Endothelial cell of umbilical vein (primary cell): Measurements from ENCODE around the gene TMPRSS4. TPM values are rescaled to one million over a fixed set of nuclear protein-coding genes. Genes with fewer than 3 reads are reported as not detected.

Experiments used
- BruUV-seq: library from RNA; stranded (reverse); fragments of 400-500 nt; replicated peaks from 2 replicates; lab custom pipeline; 2021; lab: Mats Ljungman, UMichigan
- CTCF ChIA-PET: fragments of 300-600, 350-600 bp; sonication (Branson Sonifier 250); formaldehyde crosslinking; loops from one replicate; lab custom pipeline; 2021; ENCODE audit warnings: antibody characterized with exemption, inconsistent platforms; lab: Charles Lee
- POLR2A ChIA-PET: fragments of 300-600, 350-600 bp; sonication (Branson Sonifier 250); formaldehyde crosslinking; loops from one replicate; lab custom pipeline; 2021; ENCODE audit warnings: antibody characterized with exemption, inconsistent platforms; lab: Charles Lee
- DNase-seq: peaks from one replicate; pipeline ENCODE4 v3.0.0-alpha.2; 2011; ENCODE audit warnings: low read depth, low spot score
- FAIRE-seq: peaks from 2 replicates; lab custom pipeline; 2011; peaks lifted over from hg19 to GRCh38; lab: Jason Lieb, UNC
- H2AFZ ChIP-seq: 2 replicates; pipeline ENCODE4 v1.6.0; 2012; ENCODE audit warnings: low read depth, low read length, control low read depth, inconsistent platforms
- H3K27ac ChIP-seq: 2 replicates; pipeline ENCODE4 v1.5.1; 2011; ENCODE audit warnings: low read depth, mild to moderate bottlenecking, control low read depth, low read length, moderate library complexity; ENCODE audit not compliant: insufficient read depth
- H3K27me3 ChIP-seq, 2 experiments: 2 replicates each; pipeline versions ENCODE4 v1.6.0 to v1.6.1; 2011; ENCODE audit warnings: low read length in 2 of 2, mixed read lengths in 1 of 2; ENCODE audit not compliant: control insufficient read depth in 2 of 2, insufficient read depth in 2 of 2
- H3K36me3 ChIP-seq, 2 experiments: 2 replicates in 1 of 2; 3 replicates in 1 of 2; pipeline ENCODE4 v1.5.1; 2011; ENCODE audit warnings: low read length in 2 of 2, mild to moderate bottlenecking in 1 of 2, moderate library complexity in 1 of 2; ENCODE audit not compliant: control insufficient read depth in 2 of 2, insufficient read depth in 2 of 2; ENCODE audit errors: extremely low read depth in 1 of 2
- H3K4me1 ChIP-seq: 3 replicates; pipeline ENCODE4 v1.5.1; 2011; ENCODE audit warnings: mild to moderate bottlenecking, low read length; ENCODE audit not compliant: control insufficient read depth, insufficient read depth; ENCODE audit errors: extremely low read depth
- H3K4me2 ChIP-seq: 2 replicates; pipeline ENCODE4 v1.6.1; 2011; ENCODE audit warnings: low read length, control low read depth, mixed read lengths; ENCODE audit not compliant: insufficient read depth
- H3K4me3 ChIP-seq, 3 experiments: fragments of 200-600 bp in 1 of 3; sonication (generic), shearing (Covaris generic) in 1 of 3; replicated peaks in 1 of 3; 2 replicates each; pipeline ENCODE4 v1.5.1; 2011 to 2016; ENCODE audit warnings: control low read depth in 3 of 3, low read length in 3 of 3, mild to moderate bottlenecking in 2 of 3, inconsistent platforms in 1 of 3, low read depth in 1 of 3, moderate library complexity in 1 of 3; ENCODE audit not compliant: insufficient read depth in 1 of 3
- H3K79me2 ChIP-seq: 2 replicates; pipeline ENCODE4 v1.6.0; 2012; ENCODE audit warnings: low read length, inconsistent platforms; ENCODE audit not compliant: control insufficient read depth, insufficient read depth
- H3K9ac ChIP-seq: replicated peaks from 2 replicates; pipeline ENCODE3; 2011; ENCODE audit warnings: low read length, control low read depth; ENCODE audit not compliant: insufficient read depth; ENCODE audit errors: extremely low read depth
- H3K9me1 ChIP-seq: replicated peaks from 3 replicates; pipeline ENCODE4 v1.6.0; 2011; ENCODE audit warnings: mild to moderate bottlenecking, low read length; ENCODE audit not compliant: control insufficient read depth, insufficient read depth; ENCODE audit errors: extremely low read depth
- H3K9me3 ChIP-seq: replicated peaks from 2 replicates; pipeline ENCODE4 v1.5.1; 2012; ENCODE audit warnings: low read length, inconsistent platforms; ENCODE audit not compliant: control insufficient read depth, insufficient read depth
- H4K20me1 ChIP-seq: replicated peaks from 2 replicates; pipeline ENCODE3; 2011; ENCODE audit warnings: mild to moderate bottlenecking, low read length; ENCODE audit not compliant: control insufficient read depth, insufficient read depth; ENCODE audit errors: extremely low read depth
- EZH2 ChIP-seq: IDR thresholded peaks from 2 replicates; pipeline ENCODE4 v1.6.1; 2012; ENCODE audit warnings: borderline replicate concordance, low read depth, mild to moderate bottlenecking, moderate library complexity, low read length, inconsistent platforms; ENCODE audit not compliant: severe bottlenecking
- FOS ChIP-seq: IDR thresholded peaks from 2 replicates; pipeline ENCODE4 v1.6.1; 2011; ENCODE audit warnings: mild to moderate bottlenecking, low read length, moderate library complexity, borderline replicate concordance; ENCODE audit not compliant: insufficient read depth
- GATA2 ChIP-seq: IDR thresholded peaks from 2 replicates; pipeline ENCODE4 v1.7.0; 2011; ENCODE audit warnings: low read depth, mild to moderate bottlenecking, moderate library complexity, mixed read lengths, low read length; ENCODE audit not compliant: insufficient read length, insufficient read depth
- JUN ChIP-seq: IDR thresholded peaks from 2 replicates; pipeline ENCODE4 v1.6.1; 2011; ENCODE audit warnings: borderline replicate concordance, low read depth; ENCODE audit not compliant: insufficient read length, insufficient read depth
- MAX ChIP-seq: IDR thresholded peaks from 2 replicates; pipeline ENCODE4 v1.6.1; 2011; ENCODE audit not compliant: insufficient read depth, insufficient read length
- MYC ChIP-seq: IDR thresholded peaks from one replicate; pipeline ENCODE4 v1.6.1; 2011; ENCODE audit warnings: mild to moderate bottlenecking, low read depth, low read length
- POLR2A ChIP-seq: IDR thresholded peaks from 2 replicates; pipeline ENCODE4 v1.6.1; 2012; ENCODE audit warnings: low read depth, mild to moderate bottlenecking, control low read depth, low read length
- POLR2AphosphoS5 ChIP-seq: IDR thresholded peaks from 2 replicates; pipeline ENCODE4 v1.6.1; 2012; ENCODE audit warnings: low read depth, mild to moderate bottlenecking, control low read depth, low read length, moderate library complexity; ENCODE audit not compliant: insufficient read depth
- dilution Hi-C: fragments of 300-500 bp; cut with MboI; formaldehyde crosslinking; loops from one replicate; pipeline ENCODE4 v1.15.0; 2019; ENCODE audit warnings: low sequenced_read_pairs; ENCODE audit not compliant: extremely low pct_ligation_motif_present
- intact Hi-C: fragments of 100-400 bp; cut with micrococcal nuclease; formaldehyde crosslinking; loops from one replicate; pipeline ENCODE4 v1.10.0; 2022
- polyA plus RNA-seq, 4 experiments: library from polyadenylated mRNA; depleted of rRNA in 3 of 4; stranded (reverse) in 3 of 4; unstranded in 1 of 4; fragments of >200 nt; gene quantifications; 2 replicates each; pipeline versions ENCODE4 v1.2.1 to v1.2.3, GENCODE V29; 2011 to 2012; ENCODE audit warnings: missing spikeins in 1 of 4
- total RNA-seq: library from RNA; stranded (reverse); gene quantifications from 2 replicates; pipeline ENCODE4 v1.2.3, GENCODE V29; 2021
- TF ChIP-seq, protein P1 (sequence below), 2 donors: IDR thresholded peaks; 1 replicate in 1 of 2; 2 replicates in 1 of 2; pipeline ENCODE4 v1.5.1; 2011; ENCODE audit warnings: low read length in 2 of 2, mild to moderate bottlenecking in 2 of 2, moderate library complexity in 2 of 2, control low read depth in 1 of 2, inconsistent platforms in 1 of 2, low read depth in 1 of 2; ENCODE audit not compliant: insufficient read depth in 1 of 2; ENCODE audit errors: extremely low read depth in 1 of 2

The TMPRSS4 gene
- total and polyA plus RNA-seq, 2 donors (not counting 3 experiments of a cell fraction or from before 2014, with no cell fraction given): not detected

DNA sequence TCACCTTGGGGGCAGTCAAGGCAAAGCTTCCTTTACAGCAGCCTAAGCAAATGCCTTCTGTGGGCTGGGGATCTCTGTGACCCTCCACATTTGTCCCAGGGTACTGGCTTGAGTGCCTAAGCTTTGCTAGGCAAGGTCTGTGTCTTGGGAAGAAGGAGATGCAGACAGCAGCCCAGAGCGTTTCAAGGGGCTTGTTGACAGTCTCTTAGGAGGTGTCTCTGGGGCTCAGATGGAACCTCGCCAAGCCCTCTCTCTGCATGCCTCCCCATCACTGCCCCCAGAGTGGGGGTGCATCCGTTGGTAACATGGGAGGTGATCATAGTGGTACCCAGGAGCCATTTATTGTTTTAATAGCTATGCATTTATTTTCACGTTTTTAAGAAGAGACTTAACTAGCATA is 29.1 kb upstream of the TMPRSS4 start:
- no peak overlapping the region for H3K9ac ChIP-seq
- no peak for FAIRE-seq
- H3K9me1 ChIP-seq: no peaks in the 10 kb centered on the region
- ChIA-PET CTCF (interaction anchor here (0.9 to 8.0 kb wide), 5 partner anchors 11 to 238 kb away, joined by 3 to 213 read pairs (median 4); no protein-coding TSS in a partner anchor), POLR2A (no interaction called here)
- no peaks in the 10 kb centered on the region for H3K36me3 ChIP-seq
- H3K27ac ChIP-seq: no peak overlapping the region
- no peak overlapping the region for H3K4me2 ChIP-seq
- no peaks in the 10 kb centered on the region for H4K20me1 ChIP-seq
- peaks cover 15 to 22% of the 10 kb centered on the region in 2 experiments for H3K27me3 ChIP-seq
- DNase-seq: no peak
- no peaks in the 10 kb centered on the region for H3K9me3 ChIP-seq
- dilution Hi-C loops (no loop called here), intact Hi-C loops (no loop called here)
- TF ChIP-seq, protein P1, sequence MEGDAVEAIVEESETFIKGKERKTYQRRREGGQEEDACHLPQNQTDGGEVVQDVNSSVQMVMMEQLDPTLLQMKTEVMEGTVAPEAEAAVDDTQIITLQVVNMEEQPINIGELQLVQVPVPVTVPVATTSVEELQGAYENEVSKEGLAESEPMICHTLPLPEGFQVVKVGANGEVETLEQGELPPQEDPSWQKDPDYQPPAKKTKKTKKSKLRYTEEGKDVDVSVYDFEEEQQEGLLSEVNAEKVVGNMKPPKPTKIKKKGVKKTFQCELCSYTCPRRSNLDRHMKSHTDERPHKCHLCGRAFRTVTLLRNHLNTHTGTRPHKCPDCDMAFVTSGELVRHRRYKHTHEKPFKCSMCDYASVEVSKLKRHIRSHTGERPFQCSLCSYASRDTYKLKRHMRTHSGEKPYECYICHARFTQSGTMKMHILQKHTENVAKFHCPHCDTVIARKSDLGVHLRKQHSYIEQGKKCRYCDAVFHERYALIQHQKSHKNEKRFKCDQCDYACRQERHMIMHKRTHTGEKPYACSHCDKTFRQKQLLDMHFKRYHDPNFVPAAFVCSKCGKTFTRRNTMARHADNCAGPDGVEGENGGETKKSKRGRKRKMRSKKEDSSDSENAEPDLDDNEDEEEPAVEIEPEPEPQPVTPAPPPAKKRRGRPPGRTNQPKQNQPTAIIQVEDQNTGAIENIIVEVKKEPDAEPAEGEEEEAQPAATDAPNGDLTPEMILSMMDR (IDR thresholded peaks at IDR 0.05; ENCODE audit: extremely low read depth in 1 of 2, insufficient read depth in 1 of 2, low read depth in 1 of 2, low read length in 2 of 2): no peak
- no peak for TF ChIP-seq EZH2
- TF ChIP-seq FOS: no peak
- no peak for TF ChIP-seq GATA2
- TF ChIP-seq POLR2A: no peak
- no peak for TF ChIP-seq MAX
- no peak for TF ChIP-seq MYC
- no peak for TF ChIP-seq JUN
- TF ChIP-seq POLR2AphosphoS5: no peak
- no TSS peak for BruUV-seq
- H3K79me2 ChIP-seq: no peaks in the 10 kb centered on the region
- H3K4me3 ChIP-seq: no peak overlapping the region
- H3K4me1 ChIP-seq: no peaks in the 10 kb centered on the region
- H2AFZ ChIP-seq: no peak overlapping the region
